ENCODE results near the gene CREB3.
A peak's percentile ranks its signal among the peaks of the same experiment; 100 is the strongest.

CREB3 gene

GRCh38 chr9:35687972-35688557 is 44.4 kb upstream of the CREB3 start:
- no peaks in the 10 kb centered on the region for H3K9me2 ChIP-seq (replicated peaks; ENCODE audit: insufficient read depth, low read length)
- H4K20me1 ChIP-seq (ENCODE audit: low read depth, low read length) = no peaks in the 10 kb centered on the region
- H3K27ac ChIP-seq (ENCODE audit: low read depth, low read length) = no peak overlapping the region
- H3K27me3 ChIP-seq (ENCODE audit: low read length) = no peaks in the 10 kb centered on the region
- no peaks in the 10 kb centered on the region for H3K36me3 ChIP-seq (ENCODE audit: low read length)
- H3K9me3 ChIP-seq (ENCODE audit: insufficient read depth, low read length) = no peaks in the 10 kb centered on the region
- no peak overlapping the region for H3K4me2 ChIP-seq (ENCODE audit: low read depth, low read length, poor library complexity, severe bottlenecking)
- no peak overlapping the region for H3K9ac ChIP-seq (ENCODE audit: low read length)
- H3K79me2 ChIP-seq (ENCODE audit: insufficient read depth, low read length) = no peaks in the 10 kb centered on the region
- TF ChIP-seq CTCF (IDR thresholded peaks at IDR 0.05; ENCODE audit: insufficient read depth, low read length, poor library complexity, severe bottlenecking) (no peak), EZH2phosphoT487 (conservative IDR thresholded peaks at IDR 0.05; ENCODE audit: low read length) (no peak)
- H3F3A ChIP-seq (ENCODE audit: insufficient read depth) = no peaks in the 10 kb centered on the region
- no peak overlapping the region for H3K4me3 ChIP-seq (ENCODE audit: insufficient read depth, low read length, poor library complexity, severe bottlenecking)
- H2AFZ ChIP-seq (ENCODE audit: low read depth, low read length, severe bottlenecking) = no peak overlapping the region

- Histone ChIP-seq H3K79me2 (ENCODE audit: insufficient read depth, low read length) (no peaks in the 10 kb centered on the region), H3K9me3 (ENCODE audit: insufficient read depth, low read length) (no peaks in the 10 kb centered on the region), H3F3A (ENCODE audit: insufficient read depth) (no peaks in the 10 kb centered on the region), H3K27me3 (ENCODE audit: low read length) (no peaks in the 10 kb centered on the region), H3K4me2 (ENCODE audit: low read depth, low read length, poor library complexity, severe bottlenecking) (no peak overlapping the region), H3K4me3 (ENCODE audit: insufficient read depth, low read length, poor library complexity, severe bottlenecking) (no peak overlapping the region), H4K20me1 (ENCODE audit: low read depth, low read length) (no peaks in the 10 kb centered on the region), H3K9ac (ENCODE audit: low read length) (no peak overlapping the region), H3K9me2 (replicated peaks; ENCODE audit: insufficient read depth, low read length) (no peaks in the 10 kb centered on the region), H3K36me3 (ENCODE audit: low read length) (no peaks in the 10 kb centered on the region), H2AFZ (ENCODE audit: low read depth, low read length, severe bottlenecking) (no peak overlapping the region), H3K27ac (ENCODE audit: low read depth, low read length) (no peak overlapping the region)
- TF ChIP-seq EZH2phosphoT487 (conservative IDR thresholded peaks at IDR 0.05; ENCODE audit: low read length) (no peak), CTCF (IDR thresholded peaks at IDR 0.05; ENCODE audit: insufficient read depth, low read length, poor library complexity, severe bottlenecking) (no peak)
Measured at GRCh38 chr9:35688558-35689541, 43.6 kb upstream of the CREB3 start.

GRCh38 chr9:35689542-35690293 is 42.7 kb upstream of the CREB3 start, which contains the start of gene TPM2:
TSS of gene TPM2 (minus strand) at chr9:35689925. CDS start at chr9:35689817, 108 bp downstream.
- no peaks in the 10 kb centered on the region for H3K27me3 ChIP-seq (ENCODE audit: low read length)
- no peaks in the 10 kb centered on the region for H3K9me2 ChIP-seq (replicated peaks; ENCODE audit: insufficient read depth, low read length)
- no peak within 1 kb of the TSS for H3K27ac ChIP-seq (ENCODE audit: low read depth, low read length)
- peak within 1 kb of the TSS; percentile 60 for H2AFZ ChIP-seq (ENCODE audit: low read depth, low read length, severe bottlenecking)
- H3K79me2 ChIP-seq (ENCODE audit: insufficient read depth, low read length) = no peaks in the 10 kb centered on the region
- TF ChIP-seq EZH2phosphoT487 (conservative IDR thresholded peaks at IDR 0.05; ENCODE audit: low read length) (no peak), CTCF (IDR thresholded peaks at IDR 0.05; ENCODE audit: insufficient read depth, low read length, poor library complexity, severe bottlenecking) (no peak)
- peak within 1 kb of the TSS; percentile 38 for H3K4me2 ChIP-seq (ENCODE audit: low read depth, low read length, poor library complexity, severe bottlenecking)
- H3K9ac ChIP-seq (ENCODE audit: low read length) = peak within 1 kb of the TSS; percentile 18; the same call in 1 of the 2 replicates
- no peaks in the 10 kb centered on the region for H3K9me3 ChIP-seq (ENCODE audit: insufficient read depth, low read length)
- H4K20me1 ChIP-seq (ENCODE audit: low read depth, low read length) = no peaks in the 10 kb centered on the region
- peak within 1 kb of the TSS; percentile 16 for H3K4me3 ChIP-seq (ENCODE audit: insufficient read depth, low read length, poor library complexity, severe bottlenecking)
- H3K36me3 ChIP-seq (ENCODE audit: low read length) = no peaks in the 10 kb centered on the region
- no peaks in the 10 kb centered on the region for H3F3A ChIP-seq (ENCODE audit: insufficient read depth)

Measured in SU-DHL-6 (cell line).